ELR (cell line): Measurements from ENCODE around the gene SNAP23.
"Not testable (repeated sequence)": the region's sequence is repeated elsewhere in the genome, so short reads cannot be mapped to it uniquely, and the experiment has no call there.

ENCODE experiments used
- DNase-seq: peaks from one replicate; pipeline ENCODE4 v3.0.0-alpha.2; 2015; ENCODE audit warnings: low read depth

SNAP23 gene

DNA sequence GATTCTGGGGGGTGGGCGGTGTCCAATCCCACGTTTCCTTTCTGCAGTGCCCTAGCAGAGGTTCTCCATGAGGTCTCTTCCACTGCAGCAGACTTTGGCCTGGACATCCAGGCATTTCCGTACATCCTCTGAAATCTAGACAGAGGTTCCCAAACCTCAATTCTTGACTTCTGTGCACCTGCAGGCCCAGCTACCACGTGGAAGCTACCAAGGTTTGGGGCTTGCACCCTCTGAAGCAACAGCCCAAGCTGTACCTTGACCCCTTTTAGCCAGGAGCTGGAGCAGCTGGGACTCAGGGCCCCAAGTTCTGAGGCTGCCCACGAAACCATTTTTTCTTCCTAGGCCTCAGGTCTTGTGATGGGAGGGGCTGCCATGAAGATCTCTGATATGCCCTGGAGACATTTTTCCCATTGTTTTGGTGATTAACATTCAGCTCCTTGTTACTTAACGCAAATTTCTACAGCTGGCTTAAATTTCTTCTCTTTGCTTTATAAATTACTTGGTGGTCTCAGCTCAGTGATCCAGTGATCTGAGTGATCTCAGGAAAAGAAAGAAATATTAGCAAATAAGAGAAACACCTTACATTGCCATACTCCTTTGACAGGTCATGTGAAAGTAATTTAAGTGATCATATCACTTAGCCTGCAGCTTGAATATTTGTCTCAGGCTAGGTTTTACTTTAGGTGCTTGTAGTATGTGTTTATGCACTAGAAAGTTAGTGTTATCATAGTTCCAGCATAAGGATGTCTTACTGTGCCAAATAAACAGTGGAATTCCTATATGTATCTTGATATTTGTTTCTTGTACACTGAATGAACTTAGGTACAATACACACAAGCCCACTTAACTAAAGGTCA lies 3.0 kb downstream of the SNAP23 start:
- DNase-seq = no peak

DNA sequence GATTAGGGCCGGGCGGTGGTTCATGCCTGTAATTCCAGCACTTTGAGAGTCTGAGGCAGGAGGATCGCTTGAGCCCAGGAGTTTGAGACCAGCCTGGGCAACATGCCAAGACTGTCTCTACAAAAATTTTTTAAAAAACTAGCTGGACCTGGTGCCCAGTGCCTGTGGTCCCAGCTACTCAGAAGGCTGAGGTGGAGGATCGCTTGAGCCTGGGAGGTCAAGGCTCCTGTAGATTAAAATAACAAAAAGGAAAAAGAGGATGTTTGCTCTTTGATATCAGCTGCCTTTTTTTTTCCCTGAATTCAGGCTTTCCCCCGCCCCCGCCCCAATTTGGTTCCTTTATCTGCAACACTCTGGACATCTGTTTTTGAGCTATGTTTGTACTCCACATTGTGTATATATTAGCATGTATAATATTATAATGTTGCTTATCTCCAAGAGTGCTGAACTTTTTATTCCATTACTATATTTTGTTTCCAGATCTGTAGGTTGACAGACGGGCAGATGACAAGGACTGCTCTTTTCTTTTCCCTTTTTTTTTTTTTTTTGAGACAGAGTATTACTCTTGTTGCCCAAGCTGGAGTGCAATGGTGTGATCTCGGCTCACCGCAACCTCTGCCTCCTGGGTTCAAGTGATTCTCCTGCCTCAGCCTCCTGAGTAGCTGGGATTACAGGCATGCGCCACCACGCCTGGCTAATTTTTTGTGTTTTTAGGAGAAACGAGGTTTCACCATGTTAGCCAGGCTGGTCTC lies 4.6 kb downstream of the SNAP23 start:
- no peak for DNase-seq

DNA sequence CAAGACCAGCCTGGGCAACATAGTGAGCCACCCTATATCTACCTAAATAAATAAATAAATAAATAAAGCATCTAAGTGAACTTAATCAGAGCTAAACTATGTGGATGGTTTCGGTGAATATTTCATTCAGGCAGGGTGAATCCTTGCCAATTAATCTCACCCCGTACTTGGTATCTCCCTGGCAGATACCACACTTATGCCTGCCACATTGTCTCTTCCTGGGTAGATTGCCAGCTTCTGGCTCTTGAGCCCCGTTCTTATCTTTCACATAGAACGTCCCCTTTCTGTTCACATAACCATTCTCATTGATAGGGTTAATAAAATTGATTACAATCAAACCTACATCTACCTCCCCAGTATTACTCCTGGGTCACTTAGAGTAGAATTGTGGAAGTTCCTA lies 7.0 kb downstream of the SNAP23 start:
- no peak for DNase-seq

DNA sequence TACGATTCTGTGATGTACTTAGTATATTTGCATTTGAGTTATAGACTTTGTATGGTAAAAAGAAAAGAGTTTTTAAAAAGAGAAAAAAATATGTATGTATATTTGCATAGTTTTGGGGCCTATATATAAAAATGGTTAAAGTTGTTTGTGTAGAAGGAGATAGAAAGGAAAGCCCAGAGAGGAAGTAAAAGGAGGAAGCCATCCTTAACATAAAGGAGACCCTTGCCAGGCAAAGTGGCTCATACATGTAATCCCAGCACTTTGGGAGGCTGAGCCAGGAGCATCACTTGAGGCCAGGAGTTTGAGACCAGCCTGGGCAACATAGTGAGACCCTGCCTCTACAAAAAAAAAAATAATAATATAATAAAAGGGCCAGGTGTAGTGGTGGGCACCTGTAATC lies 8.4 kb downstream of the SNAP23 start:
- DNase-seq = no peak

DNA sequence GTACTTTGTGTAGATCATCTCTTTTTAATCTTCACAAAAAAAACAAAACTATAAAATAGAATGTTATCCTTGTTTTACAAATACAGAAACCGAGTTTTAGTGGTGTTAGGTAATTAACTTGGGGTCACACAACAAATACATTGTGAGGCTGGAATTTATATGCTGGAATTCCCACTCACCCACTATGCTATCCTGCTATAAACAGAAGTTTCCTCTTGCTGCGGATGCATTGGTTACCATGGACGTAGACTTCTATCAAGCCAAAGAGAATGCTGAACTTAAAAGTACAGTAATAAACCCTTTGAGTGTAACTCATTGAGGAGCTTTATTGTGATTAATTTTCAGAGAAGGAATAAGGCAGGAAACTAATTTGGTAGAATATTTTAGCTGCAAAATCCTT lies 9.2 kb downstream of the SNAP23 start:
- DNase-seq = no peak

DNA sequence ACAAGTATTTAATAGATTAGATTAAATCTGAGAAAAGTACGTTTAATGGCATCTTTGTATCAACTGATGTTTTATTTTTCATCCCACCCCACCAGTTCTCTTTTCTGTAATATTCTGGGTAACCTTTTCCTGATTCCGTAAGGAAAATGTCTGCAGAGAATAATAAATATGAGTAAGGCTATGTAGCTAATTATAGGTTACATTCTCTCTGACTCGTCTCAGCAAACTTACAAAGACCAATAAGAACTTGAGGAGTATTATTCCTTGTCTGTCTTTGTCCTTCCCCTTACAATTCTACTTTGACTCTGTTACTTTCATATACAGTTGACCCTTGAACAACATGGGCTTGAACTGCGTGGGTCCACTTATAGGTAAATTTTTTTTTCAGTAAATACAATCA lies 12.1 kb downstream of the SNAP23 start:
- DNase-seq = no peak

DNA sequence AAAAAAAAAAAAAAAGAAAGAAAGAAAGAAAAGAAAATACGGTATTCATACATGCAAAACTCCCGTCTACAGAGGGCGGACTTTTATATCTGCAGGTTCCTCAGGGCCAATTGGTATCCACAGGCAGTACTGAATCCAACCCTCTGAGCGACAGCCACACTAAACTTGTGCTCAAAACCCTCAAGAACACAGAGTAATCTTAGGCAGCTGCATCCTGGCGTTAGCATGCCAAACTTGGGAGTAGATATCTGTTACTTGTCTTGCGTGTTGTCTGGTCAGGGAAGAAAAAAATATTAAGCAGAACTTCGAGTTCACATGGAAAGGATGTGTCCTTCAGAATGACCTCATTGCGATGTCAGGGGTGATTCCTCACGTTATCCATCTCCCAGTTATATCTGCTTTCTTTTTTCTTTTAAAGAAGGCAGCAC lies 12.8 kb downstream of the SNAP23 start:
- DNase-seq = peak; percentile 21

DNA sequence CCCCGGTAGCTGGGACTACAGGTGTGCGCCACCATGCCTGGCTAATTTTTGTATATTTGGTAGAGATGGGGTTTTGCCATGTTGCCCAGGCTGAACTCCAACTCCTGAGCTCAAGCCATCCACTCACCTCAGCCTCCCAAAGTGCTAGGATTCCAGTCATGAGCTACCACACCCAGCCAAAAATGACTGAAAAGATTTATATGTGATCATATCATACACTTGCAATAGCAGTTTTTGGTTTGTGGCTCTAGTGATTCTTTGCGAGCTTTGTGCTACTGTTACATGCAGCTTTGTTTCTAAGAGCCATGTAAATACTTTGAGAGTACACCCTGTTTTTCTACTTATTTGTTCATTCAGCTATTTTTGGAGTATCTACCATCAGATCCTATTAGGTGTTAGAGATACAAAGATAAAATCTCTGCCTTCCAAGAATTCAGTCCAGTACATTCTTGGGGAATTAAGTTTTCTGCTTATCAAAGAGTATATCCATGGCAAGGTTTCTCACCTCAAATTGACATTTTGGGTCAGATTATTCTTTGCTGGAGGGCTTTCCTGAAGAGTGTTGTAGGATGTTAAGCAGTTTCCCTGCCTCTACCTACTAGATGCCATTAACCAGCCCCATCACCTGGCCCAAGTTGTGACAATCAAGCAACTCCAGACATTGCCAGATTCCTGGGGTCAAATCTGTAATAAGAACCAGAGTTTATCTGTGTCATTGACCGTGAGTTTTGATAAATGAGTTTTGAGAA lies 15.0 kb downstream of the SNAP23 start:
- no peak for DNase-seq

DNA sequence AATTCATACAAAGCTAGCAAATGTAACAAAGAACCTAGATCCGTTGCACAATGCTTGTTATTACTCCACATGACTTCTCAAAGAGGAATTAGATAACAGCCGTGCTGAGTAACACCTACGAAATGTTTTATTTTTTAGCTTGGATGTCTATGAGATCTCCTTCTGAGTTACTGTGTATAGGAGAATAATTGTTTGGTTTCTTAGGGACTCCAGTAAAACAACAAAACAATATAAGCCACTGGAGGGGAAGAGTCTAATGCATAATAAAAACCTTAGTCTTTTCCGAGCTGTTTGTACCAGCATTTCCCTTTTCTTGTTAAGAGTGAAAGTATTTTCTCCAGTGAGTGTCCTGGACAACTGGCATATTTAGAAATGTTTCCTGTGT lies 15.6 kb downstream of the SNAP23 start:
- peak; percentile 69 for DNase-seq

DNA sequence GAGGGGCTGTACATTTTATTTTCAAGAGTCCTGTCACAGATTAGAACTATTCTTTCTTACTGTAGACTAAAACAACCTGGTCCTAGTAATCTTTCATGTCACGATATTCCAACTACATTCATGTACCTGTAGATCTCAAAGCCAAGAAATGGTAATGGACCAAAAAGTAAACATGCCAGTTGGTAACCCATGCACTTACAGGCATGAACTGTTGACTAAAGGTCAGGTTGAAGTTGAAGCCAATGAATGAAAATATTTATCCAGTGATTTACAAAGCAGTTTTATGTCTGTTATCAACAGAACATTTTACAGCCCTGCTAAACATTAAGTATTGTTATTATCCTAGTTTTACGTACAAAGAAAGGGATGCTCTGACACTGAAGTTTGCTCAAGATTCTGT lies 27.9 kb downstream of the SNAP23 start:
- DNase-seq = no peak

DNA sequence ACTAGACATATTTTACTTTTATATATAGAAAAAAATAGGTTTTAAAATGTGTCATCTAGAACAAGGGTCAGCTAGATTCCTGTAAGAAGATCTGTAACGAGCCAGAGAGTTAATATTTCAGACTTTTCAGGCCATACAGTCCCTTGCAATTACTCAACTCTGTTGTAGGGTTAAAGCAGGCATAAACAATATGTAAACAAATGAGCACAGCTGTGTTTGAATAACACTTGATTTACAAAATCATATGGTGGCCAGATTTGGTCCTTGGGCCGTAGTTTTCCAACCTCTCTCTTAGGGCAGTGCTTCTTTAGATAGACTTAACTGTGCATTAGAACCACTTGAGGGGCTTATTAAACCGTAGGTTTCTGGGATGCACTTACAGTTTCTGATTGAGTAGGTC lies 33.5 kb downstream of the SNAP23 start:
- DNase-seq = no peak

DNA sequence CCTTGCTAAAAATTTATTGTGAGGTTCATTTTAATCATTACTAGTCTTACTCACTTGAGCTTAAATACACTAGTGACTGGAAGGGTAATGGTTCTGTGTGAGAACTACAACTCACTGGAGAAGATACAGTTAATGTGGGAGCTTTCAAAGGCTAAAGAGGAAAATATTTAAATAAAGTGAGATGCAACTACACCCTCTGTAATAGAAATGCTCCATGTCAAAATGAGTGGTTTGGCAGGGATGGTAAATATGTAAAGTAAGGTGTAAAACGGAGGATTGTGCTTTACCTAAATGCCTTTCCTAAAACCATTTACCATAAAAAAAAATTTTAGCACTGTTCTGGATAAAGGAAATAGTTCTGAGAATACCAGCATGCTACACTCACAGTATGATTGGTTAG lies 37.8 kb downstream of the SNAP23 start:
- DNase-seq = no peak

DNA sequence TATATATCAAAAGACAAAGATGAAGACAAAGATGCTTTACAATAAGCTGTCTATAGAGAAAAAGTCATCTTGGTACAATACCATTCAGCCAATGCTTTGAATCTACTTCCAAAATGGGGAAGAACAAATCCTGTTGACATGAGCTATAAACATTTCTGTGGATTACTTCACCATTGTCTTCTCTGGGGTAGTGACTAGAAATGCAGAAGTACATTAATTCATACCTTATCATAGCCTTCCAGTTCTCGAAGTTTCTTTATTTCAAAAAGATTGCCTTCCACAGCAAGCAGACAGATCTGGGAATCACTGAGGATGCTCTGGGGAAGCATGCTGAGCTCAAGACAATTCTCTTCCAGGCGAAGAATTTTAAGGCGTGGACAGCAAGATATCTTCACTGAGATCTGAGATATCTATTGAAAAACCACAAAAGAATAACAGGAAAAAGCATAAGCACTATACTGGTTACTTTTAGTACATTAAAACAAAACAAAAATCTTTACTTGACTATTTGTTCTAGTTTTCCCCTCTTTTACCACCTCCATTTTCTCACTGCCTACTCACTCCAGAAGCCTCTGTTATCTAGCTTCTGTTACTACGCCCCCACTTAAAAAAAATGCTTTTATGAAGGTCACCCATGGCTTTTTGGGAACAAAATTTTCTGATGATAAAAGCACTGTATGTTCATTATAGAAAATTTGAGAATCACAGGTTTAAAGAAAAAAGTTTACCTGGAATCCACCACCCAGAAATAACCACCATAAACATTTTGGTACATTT lies 49.6 kb downstream of the SNAP23 start:
- DNase-seq = no peak

DNA sequence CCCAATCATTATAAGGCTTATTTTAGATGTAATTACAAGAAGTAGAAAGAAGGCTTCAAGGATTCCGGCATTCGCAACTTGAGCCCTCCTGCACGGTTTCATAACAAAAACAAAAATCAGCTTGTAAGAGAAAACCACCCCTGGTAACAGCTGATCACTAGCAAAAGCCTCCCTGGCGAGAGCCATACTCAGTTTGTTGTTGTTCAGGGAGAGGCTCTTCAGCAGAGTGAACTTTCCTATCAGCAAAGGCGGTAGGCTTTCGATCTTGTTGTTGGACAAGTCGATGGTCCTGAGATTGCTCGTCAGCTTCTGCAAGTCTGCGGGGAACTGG lies 52.4 kb downstream of the SNAP23 start:
- no peak for DNase-seq

DNA sequence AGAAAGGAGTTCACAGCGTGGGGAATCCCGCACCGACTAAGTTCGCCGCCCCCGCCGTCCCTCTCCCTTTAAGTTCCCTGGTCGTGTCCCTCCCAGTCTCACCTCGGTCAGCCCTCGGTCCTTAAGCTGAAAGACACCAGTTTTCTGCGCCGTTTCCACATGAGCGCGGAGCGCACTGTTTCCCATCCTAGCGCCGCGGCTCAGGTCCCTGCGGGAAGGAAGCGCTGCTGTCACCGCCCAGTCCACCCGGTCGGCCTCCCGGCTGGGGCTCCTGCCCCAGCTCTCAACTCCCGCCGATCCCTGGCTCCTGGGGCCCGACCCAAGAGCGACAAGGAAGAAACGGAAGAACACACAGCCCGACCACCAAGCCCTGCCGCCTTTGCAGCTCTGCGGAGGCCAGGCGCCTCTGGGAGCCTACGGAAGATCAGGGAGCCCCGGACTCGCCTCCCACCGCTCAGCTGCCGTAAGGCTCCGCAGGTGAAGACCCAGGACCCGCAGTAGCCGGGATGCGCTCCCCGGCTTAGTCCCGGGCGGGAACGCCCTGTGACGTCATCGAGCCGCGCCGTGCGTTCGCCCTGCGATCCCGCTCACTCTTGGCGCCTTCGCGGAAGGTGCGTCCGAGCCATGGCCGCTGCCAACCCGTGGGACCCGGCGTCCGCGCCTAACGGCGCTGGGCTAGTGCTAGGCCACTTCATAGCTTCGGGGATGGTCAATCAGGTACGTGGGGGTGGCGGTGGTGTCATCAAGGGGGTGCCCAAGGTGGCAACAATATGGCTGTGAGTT lies 53.0 kb downstream of the SNAP23 start, which contains the start of the genes HAUS2 and LRRC57:
Gene HAUS2, plus strand, starts transcription at position 590 of the 783 bp plus-strand sequence. Its CDS starts 35 bp downstream, at position 625.
Gene LRRC57, minus strand, starts transcription at position 545 of the 783 bp plus-strand sequence. Its CDS starts 359 bp downstream, at position 186.
- DNase-seq = peak; percentile 89

DNA sequence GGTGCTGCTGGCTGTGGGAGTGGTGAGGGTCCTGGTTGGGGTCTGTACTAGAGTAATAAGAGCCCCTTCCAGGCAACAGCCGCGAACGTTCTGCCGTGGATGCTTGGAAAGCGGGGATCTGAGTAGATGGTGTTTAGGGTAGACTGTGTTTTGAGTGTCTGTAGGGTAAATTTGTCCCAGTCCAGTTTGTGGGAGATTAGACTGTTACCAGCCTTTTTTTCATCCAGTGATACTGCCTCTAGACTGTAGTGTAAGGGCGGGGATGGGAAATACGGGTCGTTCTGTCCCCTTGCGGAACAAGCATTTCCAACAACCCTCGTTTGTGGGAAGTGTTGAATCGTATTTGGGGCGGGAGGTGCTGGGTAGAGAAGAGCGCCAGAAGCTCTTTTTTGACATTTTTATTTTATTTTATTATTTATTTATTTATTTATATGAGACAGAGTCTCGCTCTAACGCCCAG lies 53.6 kb downstream of the SNAP23 start:
- peak; percentile 59 for DNase-seq

DNA sequence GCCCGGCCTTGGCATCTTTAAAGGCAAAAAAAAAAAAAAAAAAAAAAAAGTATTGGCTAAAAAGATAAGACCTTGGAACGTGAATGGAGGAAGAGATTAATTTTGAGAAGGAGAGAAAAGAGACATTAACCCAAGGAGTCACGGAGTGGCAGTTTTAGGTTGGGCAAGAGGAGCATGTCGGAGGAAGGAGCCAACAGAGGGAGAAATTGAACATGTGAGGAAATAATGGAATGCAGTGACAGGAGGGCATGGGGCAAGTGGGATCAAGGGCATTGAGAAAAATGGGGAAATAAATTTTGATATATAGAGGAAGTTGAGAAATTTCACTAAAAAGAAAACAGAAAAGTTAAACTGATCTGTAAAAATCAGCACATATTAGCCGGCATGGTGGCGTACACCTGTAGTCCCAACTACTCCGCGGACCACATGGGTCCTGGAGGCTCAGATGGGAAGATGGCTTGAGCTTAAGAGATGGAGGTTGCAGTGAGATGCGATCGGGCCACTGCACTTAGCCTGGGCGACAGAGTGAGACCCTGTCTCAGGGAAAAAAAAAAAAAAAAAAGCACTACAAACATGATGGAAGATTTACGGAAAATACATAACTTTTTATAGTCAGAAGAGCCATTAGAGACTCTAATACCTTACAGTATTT lies 54.4 kb downstream of the SNAP23 start:
- no peak for DNase-seq

DNA sequence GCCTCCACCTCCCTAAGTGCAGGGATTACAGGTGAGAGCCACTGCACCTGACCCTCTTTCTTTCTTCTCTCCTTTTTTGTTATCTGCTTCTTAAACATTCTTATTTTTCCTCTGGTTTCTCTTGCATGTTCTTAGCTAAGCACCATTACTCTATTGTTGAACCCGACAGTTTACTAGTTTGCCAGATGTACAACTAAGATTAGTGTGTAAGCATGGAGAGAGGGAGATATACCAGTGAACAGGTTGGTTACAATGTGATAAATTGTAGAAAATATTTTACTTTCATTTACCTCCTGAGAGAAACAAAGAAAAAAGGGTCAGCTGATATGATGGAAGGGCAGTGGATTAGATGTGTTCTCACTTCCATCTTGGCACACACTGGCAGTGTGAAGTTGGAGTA lies 58.1 kb downstream of the SNAP23 start:
- no peak for DNase-seq

DNA sequence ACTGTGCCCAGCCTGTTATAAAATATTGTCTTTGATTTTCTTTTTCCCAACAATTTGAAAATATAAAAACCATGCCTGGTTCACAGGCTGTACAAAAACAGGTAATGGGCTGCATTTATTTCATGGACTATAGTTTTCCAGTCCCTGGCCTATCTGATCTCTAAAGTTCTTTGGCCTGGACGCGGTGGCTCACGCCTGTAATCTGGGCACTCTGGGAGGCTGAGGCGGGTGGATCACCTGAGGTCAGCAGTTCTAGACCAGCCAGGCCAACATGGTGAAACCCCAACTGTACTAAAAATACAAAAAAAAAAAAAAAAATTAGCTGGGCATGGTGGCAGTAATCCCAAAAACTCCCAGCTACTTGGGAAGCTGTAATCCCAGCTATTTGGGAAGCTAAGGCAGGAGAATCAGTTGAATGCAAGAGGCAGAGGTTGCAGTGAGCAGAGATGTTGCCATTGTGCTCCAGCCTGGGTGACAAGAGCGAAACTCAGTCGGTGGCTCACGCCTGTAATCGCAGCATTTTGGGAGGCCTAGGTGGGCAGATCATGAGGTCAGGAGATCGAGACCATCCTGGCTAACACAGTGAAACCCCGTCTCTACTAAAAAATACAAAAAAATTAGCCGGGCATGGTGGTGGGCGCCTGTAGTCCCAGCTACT lies 61.2 kb downstream of the SNAP23 start:
- not testable (repeated sequence) for DNase-seq

DNA sequence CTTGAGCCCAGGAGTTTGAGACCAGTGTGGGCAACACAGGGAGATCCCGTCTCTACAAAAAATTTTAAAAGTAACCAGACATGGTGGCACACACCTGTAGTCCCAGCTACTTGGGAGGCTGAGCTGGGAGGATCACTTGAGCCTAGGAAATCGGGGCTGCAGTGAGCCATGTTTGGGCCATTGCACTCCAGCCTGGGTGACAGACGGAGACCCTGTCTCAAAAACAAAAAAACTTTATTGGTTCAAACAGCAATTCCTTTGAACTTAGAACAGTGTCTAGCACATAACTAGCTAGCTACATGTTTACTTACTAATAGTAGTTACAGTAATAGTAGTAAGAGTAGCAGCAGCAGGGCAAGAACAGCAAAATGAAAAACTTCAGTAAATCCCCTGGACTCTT lies 63.3 kb downstream of the SNAP23 start:
- no peak for DNase-seq
